ENCODE results near the gene TTLL12. TPM values are rescaled to one million over a fixed set of nuclear protein-coding genes. Genes with fewer than 3 reads are reported as not detected.
A peak's percentile ranks its signal among the peaks of the same experiment; 100 is the strongest.

Gene TTLL12
- 85.7 and 89.1 TPM in 2 replicates for total RNA-seq

GRCh38 chr22:43186272-43187170 is at the start of gene TTLL12:
TSS of gene TTLL12 (minus strand) at chr22:43187134. CDS start at chr22:43187069, 65 bp downstream.
- intact Hi-C loops (cut with micrococcal nuclease): loop anchor here (5.0 kb wide), 1 partner anchor 34 kb away; the partner anchor contains the start of gene TSPO
- DNase-seq (ENCODE audit: low spot score): peak; percentile 63
- Mint-ChIP-seq H3K4me1 (ENCODE audit: low read depth) (peaks cover 15% of the 10 kb centered on the region), H3K4me3 (ENCODE audit: low read depth) (peak within 1 kb of the TSS; percentile 82), H3K27me3 (ENCODE audit: low read depth) (peaks cover 2% of the 10 kb centered on the region), H3K9me3 (peaks cover 8% of the 10 kb centered on the region), H3K36me3 (ENCODE audit: low read depth) (peaks cover 20% of the 10 kb centered on the region), H3K27ac (peak within 1 kb of the TSS; percentile 91)

- Mint-ChIP-seq H3K27ac (no peak overlapping the region), H3K36me3 (ENCODE audit: low read depth) (no peaks in the 10 kb centered on the region), H3K4me1 (ENCODE audit: low read depth) (peaks cover 5% of the 10 kb centered on the region), H3K9me3 (no peaks in the 10 kb centered on the region), H3K27me3 (ENCODE audit: low read depth) (peaks cover 1% of the 10 kb centered on the region), H3K4me3 (ENCODE audit: low read depth) (no peak overlapping the region)
- intact Hi-C loops (cut with micrococcal nuclease): no loop called here
- no peak for DNase-seq (ENCODE audit: low spot score)
Observed at GRCh38 chr22:43235445-43236409, 48.8 kb upstream of the TTLL12 start.

GRCh38 chr22:43234264-43234988 is 47.5 kb upstream of the TTLL12 start:
- Mint-ChIP-seq H3K36me3 (ENCODE audit: low read depth) (no peaks in the 10 kb centered on the region), H3K4me1 (ENCODE audit: low read depth) (peaks cover 5% of the 10 kb centered on the region), H3K4me3 (ENCODE audit: low read depth) (no peak overlapping the region), H3K9me3 (no peaks in the 10 kb centered on the region), H3K27me3 (ENCODE audit: low read depth) (peaks cover 1% of the 10 kb centered on the region), H3K27ac (no peak overlapping the region)
- no peak for DNase-seq (ENCODE audit: low spot score)
- intact Hi-C loops (cut with micrococcal nuclease): no loop called here

- intact Hi-C loops (cut with micrococcal nuclease): no loop called here
- Mint-ChIP-seq H3K27me3 (ENCODE audit: low read depth) (peaks cover 1% of the 10 kb centered on the region), H3K4me3 (ENCODE audit: low read depth) (no peak overlapping the region), H3K9me3 (no peaks in the 10 kb centered on the region), H3K4me1 (ENCODE audit: low read depth) (peaks cover 5% of the 10 kb centered on the region), H3K36me3 (ENCODE audit: low read depth) (no peaks in the 10 kb centered on the region), H3K27ac (no peak overlapping the region)
- DNase-seq (ENCODE audit: low spot score): no peak
Observed at GRCh38 chr22:43233529-43233928, 46.6 kb upstream of the TTLL12 start.

GRCh38 chr22:43232445-43232844 is 45.5 kb upstream of the TTLL12 start:
- peaks cover 1% of the 10 kb centered on the region for H3K27me3 Mint-ChIP-seq (ENCODE audit: low read depth)
- intact Hi-C loops (cut with micrococcal nuclease): no loop called here
- no peaks in the 10 kb centered on the region for H3K9me3 Mint-ChIP-seq
- no peak for DNase-seq (ENCODE audit: low spot score)
- H3K4me1 Mint-ChIP-seq (ENCODE audit: low read depth): peaks cover 5% of the 10 kb centered on the region
- no peaks in the 10 kb centered on the region for H3K36me3 Mint-ChIP-seq (ENCODE audit: low read depth)
- H3K4me3 Mint-ChIP-seq (ENCODE audit: low read depth): no peak overlapping the region
- H3K27ac Mint-ChIP-seq: no peak overlapping the region

GRCh38 chr22:43231724-43232034 is 44.7 kb upstream of the TTLL12 start:
- Mint-ChIP-seq H3K4me3 (ENCODE audit: low read depth) (no peak overlapping the region), H3K27ac (no peak overlapping the region), H3K36me3 (ENCODE audit: low read depth) (no peaks in the 10 kb centered on the region), H3K9me3 (no peaks in the 10 kb centered on the region), H3K27me3 (ENCODE audit: low read depth) (peaks cover 1% of the 10 kb centered on the region), H3K4me1 (ENCODE audit: low read depth) (peaks cover 5% of the 10 kb centered on the region)
- intact Hi-C loops (cut with micrococcal nuclease): loop anchor here (1.0 kb wide), 2 partner anchors 115 to 154 kb away; no protein-coding TSS in a partner anchor
- DNase-seq (ENCODE audit: low spot score): no peak

GRCh38 chr22:43230971-43231723 is 44.2 kb upstream of the TTLL12 start:
- H3K27ac Mint-ChIP-seq: no peak overlapping the region
- peak; percentile 54 for DNase-seq (ENCODE audit: low spot score)
- no peaks in the 10 kb centered on the region for H3K36me3 Mint-ChIP-seq (ENCODE audit: low read depth)
- H3K4me1 Mint-ChIP-seq (ENCODE audit: low read depth): peaks cover 5% of the 10 kb centered on the region
- no peaks in the 10 kb centered on the region for H3K9me3 Mint-ChIP-seq
- peaks cover 1% of the 10 kb centered on the region for H3K27me3 Mint-ChIP-seq (ENCODE audit: low read depth)
- intact Hi-C loops (cut with micrococcal nuclease): loop anchor here (1.0 kb wide), 2 partner anchors 115 to 154 kb away; no protein-coding TSS in a partner anchor
- no peak overlapping the region for H3K4me3 Mint-ChIP-seq (ENCODE audit: low read depth)

- Mint-ChIP-seq H3K9me3 (no peaks in the 10 kb centered on the region), H3K36me3 (ENCODE audit: low read depth) (no peaks in the 10 kb centered on the region), H3K4me1 (ENCODE audit: low read depth) (peaks cover 5% of the 10 kb centered on the region), H3K27ac (no peak overlapping the region), H3K27me3 (ENCODE audit: low read depth) (peaks cover 6% of the 10 kb centered on the region), H3K4me3 (ENCODE audit: low read depth) (no peak overlapping the region)
- no peak for DNase-seq (ENCODE audit: low spot score)
- intact Hi-C loops (cut with micrococcal nuclease): no loop called here
Observed at GRCh38 chr22:43230571-43230970, 43.6 kb upstream of the TTLL12 start.

GRCh38 chr22:43228863-43229262 is 41.9 kb upstream of the TTLL12 start:
- Mint-ChIP-seq H3K9me3 (no peaks in the 10 kb centered on the region), H3K4me1 (ENCODE audit: low read depth) (peaks cover 5% of the 10 kb centered on the region)

GRCh38 chr22:43228330-43228729 is 41.4 kb upstream of the TTLL12 start:
- Mint-ChIP-seq H3K27me3 (ENCODE audit: low read depth) (peaks cover 10% of the 10 kb centered on the region), H3K4me3 (ENCODE audit: low read depth) (no peak overlapping the region), H3K9me3 (no peaks in the 10 kb centered on the region), H3K36me3 (ENCODE audit: low read depth) (no peaks in the 10 kb centered on the region), H3K4me1 (ENCODE audit: low read depth) (peaks cover 5% of the 10 kb centered on the region), H3K27ac (no peak overlapping the region)
- DNase-seq (ENCODE audit: low spot score): peak; percentile 13
- intact Hi-C loops (cut with micrococcal nuclease): no loop called here

More at GRCh38 chr22:43228863-43229262, 41.9 kb upstream of the TTLL12 start:
- intact Hi-C loops (cut with micrococcal nuclease): no loop called here
- H3K27me3 Mint-ChIP-seq (ENCODE audit: low read depth): peaks cover 10% of the 10 kb centered on the region
- no peak for DNase-seq (ENCODE audit: low spot score)
- no peak overlapping the region for H3K4me3 Mint-ChIP-seq (ENCODE audit: low read depth)
- no peaks in the 10 kb centered on the region for H3K36me3 Mint-ChIP-seq (ENCODE audit: low read depth)
- H3K27ac Mint-ChIP-seq: no peak overlapping the region

GRCh38 chr22:43227239-43227630 is 40.3 kb upstream of the TTLL12 start:
- Mint-ChIP-seq H3K4me1 (ENCODE audit: low read depth) (peaks cover 5% of the 10 kb centered on the region), H3K36me3 (ENCODE audit: low read depth) (no peaks in the 10 kb centered on the region), H3K9me3 (no peaks in the 10 kb centered on the region), H3K27ac (no peak overlapping the region), H3K27me3 (ENCODE audit: low read depth) (peaks cover 10% of the 10 kb centered on the region), H3K4me3 (ENCODE audit: low read depth) (no peak overlapping the region)
- intact Hi-C loops (cut with micrococcal nuclease): no loop called here
- DNase-seq (ENCODE audit: low spot score): no peak

Data from activated T-helper 2 cell treated with anti-CD3 and anti-CD28 coated beads, Interferon-gamma antibody, Interleukin-2, Interleukin-4, amounts not matched to agents 10 μg/mL and 5 μg/mL and 100 μg/mL, durations not matched to agents 14 hours and 24 hours and 36 hours (primary cell).